Astrocyte of the spinal cord (primary cell): Measurements from ENCODE around the gene IFNE.

Experiments
- DNase-seq: peaks from one replicate; pipeline ENCODE4 v3.0.0; 2011; ENCODE audit warnings: low read depth, low spot score
- H3K4me3 ChIP-seq: 2 replicates; pipeline ENCODE4 v1.5.1; 2011; ENCODE audit warnings: low read depth, mild to moderate bottlenecking, low read length, moderate library complexity
- in situ Hi-C: cut with HindIII; loops from 2 replicates; pipeline ENCODE4 v1.10.0; 2017; ENCODE audit warnings: low sequenced_read_pairs
- TF ChIP-seq, protein P1 (sequence below): IDR thresholded peaks from 2 replicates; pipeline ENCODE4 v1.5.1; 2012; ENCODE audit warnings: low read depth, mild to moderate bottlenecking, low read length, inconsistent platforms

Gene IFNE

DNA sequence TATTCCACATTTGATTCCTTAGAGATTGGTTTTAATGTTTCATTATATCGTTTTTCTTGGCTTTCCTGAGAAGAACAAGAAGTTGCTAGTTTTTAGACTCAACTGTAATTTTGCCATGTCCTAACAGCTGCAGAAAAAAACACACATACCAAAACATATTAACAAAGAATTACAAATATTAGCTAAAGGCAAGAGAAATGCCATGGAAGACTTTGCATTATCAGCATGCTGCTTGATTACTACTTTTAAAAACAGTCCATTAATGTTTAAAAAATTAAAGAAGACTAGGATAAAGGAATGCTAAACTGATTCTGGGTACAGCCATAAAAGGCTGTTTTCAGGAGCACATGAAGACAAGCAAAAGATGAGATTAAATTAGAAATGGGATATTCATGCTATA is 20.5 kb upstream of the IFNE start:
- no peak overlapping the region for H3K4me3 ChIP-seq
- TF ChIP-seq, protein P1, sequence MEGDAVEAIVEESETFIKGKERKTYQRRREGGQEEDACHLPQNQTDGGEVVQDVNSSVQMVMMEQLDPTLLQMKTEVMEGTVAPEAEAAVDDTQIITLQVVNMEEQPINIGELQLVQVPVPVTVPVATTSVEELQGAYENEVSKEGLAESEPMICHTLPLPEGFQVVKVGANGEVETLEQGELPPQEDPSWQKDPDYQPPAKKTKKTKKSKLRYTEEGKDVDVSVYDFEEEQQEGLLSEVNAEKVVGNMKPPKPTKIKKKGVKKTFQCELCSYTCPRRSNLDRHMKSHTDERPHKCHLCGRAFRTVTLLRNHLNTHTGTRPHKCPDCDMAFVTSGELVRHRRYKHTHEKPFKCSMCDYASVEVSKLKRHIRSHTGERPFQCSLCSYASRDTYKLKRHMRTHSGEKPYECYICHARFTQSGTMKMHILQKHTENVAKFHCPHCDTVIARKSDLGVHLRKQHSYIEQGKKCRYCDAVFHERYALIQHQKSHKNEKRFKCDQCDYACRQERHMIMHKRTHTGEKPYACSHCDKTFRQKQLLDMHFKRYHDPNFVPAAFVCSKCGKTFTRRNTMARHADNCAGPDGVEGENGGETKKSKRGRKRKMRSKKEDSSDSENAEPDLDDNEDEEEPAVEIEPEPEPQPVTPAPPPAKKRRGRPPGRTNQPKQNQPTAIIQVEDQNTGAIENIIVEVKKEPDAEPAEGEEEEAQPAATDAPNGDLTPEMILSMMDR = no peak
- DNase-seq = no peak
- in situ Hi-C loops = no loop called here

DNA sequence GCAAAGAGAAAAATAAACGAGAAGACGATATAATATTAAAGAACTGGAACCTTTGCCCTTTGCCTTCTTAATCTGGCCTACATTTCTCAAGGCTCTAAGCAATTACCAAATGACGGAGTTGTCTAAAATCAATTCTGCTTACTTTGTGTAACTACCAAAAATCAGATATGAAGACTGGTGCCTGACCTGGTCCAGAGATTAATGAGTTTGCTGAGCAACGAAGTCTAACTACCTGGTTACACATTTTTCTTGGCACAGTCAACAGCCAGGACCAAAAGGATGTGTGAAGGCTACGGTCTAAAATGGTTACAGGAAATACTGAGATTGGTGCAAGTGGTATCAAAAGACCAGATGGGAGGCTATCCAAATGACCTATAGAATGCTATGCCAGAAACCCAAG is 17.8 kb upstream of the IFNE start:
- TF ChIP-seq, protein P1 = no peak
- DNase-seq = no peak
- in situ Hi-C loops = no loop called here
- no peak overlapping the region for H3K4me3 ChIP-seq

DNA sequence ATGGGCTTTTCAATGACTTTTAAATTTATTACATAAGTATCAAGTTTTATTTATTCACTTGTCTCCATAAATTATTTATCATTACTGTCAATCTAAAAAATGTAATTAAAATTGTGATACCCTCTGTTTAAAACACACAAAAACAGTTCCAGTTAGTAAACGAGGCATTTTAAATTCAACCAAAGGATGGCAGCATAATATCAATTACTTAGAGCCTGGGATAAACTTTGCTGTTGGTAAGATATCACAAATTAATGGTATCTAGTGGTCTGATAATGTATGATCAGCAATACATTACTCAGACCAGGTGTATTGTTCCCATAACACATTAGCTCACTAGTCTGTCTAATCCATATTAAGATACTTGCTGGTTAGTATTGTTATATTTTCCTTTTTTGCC is 9.6 kb upstream of the IFNE start:
- TF ChIP-seq, protein P1 = peak; percentile 20
- H3K4me3 ChIP-seq = no peak overlapping the region
- in situ Hi-C loops = no loop called here
- DNase-seq = no peak

DNA sequence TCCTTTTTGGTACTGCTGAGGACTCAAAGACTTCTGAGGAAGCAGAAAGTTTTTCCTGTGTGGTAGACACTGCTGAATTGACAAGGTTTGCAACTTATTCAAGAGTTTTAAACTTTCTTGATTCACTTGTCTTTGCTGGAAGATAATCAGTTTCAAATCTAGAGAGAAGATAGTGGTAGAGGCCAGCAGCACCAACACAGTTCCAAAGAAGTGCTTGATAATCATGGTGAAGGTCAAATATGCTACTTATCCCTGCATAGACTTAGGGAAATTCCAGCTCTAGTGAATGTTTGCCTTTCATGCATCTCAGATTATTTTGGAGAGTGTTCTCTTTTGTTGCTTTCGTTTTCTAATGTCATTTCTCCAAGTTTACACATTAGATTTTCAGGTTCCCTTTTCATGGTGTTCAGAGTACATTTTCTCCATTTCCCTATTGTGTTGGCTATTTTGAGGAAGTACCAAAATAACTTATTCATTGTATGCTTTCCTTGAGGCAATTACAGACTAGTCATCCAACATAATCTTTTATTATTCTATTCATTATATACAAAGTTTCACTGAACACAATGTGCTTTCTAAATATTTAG is 550 bp downstream of the IFNE start:
- no peak overlapping the region for H3K4me3 ChIP-seq
- no peak for DNase-seq
- TF ChIP-seq, protein P1 = no peak
- in situ Hi-C loops = no loop called here

DNA sequence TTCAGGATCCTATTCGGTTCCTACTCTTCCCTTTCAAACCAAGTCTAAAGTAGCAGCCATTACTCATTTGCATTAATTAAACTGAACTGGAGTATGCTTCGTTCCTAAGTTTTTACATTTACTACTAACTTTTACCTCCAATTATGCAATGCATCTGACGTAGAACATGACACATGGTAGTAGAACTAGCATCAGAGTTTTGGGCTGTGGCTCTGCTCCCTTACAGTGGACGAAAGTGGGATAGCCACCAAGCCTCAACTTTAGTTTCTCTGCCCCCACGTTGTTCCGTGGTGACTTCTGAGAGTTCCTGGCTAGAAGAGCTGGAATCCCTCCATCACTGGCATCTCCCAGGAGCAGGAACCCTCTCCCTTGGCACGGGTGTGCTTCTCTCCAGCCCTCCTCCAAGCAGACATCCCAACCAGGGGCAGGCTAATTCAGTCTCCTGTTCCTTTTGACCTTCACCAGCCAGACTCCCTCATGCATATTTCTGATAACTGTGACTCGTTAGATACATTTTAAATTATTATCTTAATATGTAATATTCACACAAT is 2.9 kb downstream of the IFNE start:
- no peak for DNase-seq
- TF ChIP-seq, protein P1 = no peak
- in situ Hi-C loops = no loop called here

DNA sequence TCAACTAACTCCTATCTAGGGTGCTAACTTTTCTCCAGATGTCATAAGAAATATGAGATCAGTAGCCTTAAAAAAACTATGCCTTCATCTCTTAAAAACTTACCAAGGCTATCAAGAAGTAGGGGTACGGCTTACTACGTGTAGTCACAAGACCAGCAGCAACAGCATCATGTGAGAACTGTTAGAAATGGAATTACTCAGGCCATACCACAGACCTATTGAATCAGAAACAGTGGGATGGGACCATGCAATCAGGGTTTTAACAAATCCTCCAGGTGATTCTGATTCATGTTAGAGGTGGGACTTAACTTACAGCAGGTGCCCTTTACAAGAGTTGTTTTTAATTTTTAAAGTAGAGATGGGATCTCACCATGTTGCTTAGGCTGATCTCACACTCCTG is 4.6 kb downstream of the IFNE start:
- TF ChIP-seq, protein P1 = no peak

More for the DNA sequence above, 2.9 kb downstream of the IFNE start:
- no peak overlapping the region for H3K4me3 ChIP-seq

DNA sequence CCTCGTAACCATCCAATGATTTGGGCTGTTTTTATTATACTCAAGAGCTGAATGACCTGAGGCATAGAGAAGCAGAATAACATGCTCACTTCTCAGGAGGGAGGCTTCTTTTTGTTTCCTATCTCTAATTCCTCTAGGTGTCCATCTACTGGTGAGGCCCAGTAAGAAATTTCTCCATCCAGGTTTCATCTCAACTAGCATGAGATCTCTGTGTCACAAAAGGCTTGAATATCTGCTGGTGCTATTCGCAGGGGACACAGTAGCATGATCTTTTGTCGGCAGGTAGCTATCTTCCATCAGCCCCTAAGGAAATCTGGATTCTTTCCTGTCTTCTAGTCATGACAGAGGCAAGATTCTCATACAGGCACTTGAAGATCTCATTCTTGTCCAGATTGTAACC is 8.9 kb downstream of the IFNE start:
- no peak overlapping the region for H3K4me3 ChIP-seq
- in situ Hi-C loops = no loop called here
- TF ChIP-seq, protein P1 = peak; percentile 11
- DNase-seq = no peak

More for the DNA sequence above, 4.6 kb downstream of the IFNE start:
- no peak overlapping the region for H3K4me3 ChIP-seq
- no peak for DNase-seq
- in situ Hi-C loops = no loop called here
